VCaP (cell line): ENCODE measurements around the gene IGSF5.
"Not testable (repeated sequence)": the region's sequence is repeated elsewhere in the genome, so short reads cannot be mapped to it uniquely, and the experiment has no call there.

Experiments
- H3K27ac ChIP-seq: fragments of 450-650 bp; 2 replicates; pipeline ENCODE4 v1.5.1; 2017
- TF ChIP-seq, protein P1 (sequence below): fragments of 450-650 bp; conservative IDR thresholded peaks from 2 replicates; pipeline ENCODE4 v1.5.1; 2017; ENCODE audit warnings: mild to moderate bottlenecking, moderate library complexity

IGSF5 gene

DNA sequence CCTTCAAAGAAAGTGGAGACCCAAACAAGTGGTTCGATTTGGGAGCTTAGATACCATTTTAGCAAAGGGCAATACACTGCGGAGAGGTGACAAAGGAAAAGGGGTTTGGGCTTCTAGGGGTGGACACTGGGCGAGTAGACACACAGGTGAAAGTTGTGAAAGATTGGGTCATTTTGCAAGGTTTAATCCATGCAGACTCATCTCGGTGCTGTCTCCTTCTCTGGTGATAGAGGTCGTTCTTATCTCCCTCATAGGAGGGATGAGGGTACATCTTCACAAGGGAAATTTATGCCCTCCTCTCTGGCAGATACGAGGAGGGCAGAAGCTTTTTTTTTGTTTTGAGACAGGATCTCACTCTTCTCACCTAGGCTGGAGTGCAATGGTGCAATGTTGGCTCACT lies 6.4 kb upstream of the IGSF5 start:
- no peak overlapping the region for H3K27ac ChIP-seq
- TF ChIP-seq, protein P1, sequence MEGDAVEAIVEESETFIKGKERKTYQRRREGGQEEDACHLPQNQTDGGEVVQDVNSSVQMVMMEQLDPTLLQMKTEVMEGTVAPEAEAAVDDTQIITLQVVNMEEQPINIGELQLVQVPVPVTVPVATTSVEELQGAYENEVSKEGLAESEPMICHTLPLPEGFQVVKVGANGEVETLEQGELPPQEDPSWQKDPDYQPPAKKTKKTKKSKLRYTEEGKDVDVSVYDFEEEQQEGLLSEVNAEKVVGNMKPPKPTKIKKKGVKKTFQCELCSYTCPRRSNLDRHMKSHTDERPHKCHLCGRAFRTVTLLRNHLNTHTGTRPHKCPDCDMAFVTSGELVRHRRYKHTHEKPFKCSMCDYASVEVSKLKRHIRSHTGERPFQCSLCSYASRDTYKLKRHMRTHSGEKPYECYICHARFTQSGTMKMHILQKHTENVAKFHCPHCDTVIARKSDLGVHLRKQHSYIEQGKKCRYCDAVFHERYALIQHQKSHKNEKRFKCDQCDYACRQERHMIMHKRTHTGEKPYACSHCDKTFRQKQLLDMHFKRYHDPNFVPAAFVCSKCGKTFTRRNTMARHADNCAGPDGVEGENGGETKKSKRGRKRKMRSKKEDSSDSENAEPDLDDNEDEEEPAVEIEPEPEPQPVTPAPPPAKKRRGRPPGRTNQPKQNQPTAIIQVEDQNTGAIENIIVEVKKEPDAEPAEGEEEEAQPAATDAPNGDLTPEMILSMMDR = no peak

DNA sequence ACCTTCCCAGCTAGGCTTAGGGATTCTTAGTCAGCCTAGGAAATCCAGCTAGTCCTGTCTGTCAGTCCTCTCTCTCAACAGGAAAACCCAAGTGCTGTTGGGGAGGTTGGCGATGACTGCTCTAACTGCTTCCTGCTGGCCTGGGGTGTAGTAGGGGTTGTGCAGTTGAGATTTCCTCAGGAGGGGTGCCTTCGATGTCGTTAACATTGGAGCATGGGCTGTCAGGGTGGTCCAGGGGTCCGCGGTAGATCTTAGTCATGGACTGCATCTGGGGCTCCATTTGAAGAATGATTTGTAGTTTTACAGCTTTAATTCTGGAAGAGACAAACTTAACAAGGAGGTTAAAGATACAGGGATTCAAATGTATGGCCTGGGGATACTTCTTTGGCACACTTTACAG lies 5.5 kb upstream of the IGSF5 start:
- not testable (repeated sequence) for H3K27ac ChIP-seq

DNA sequence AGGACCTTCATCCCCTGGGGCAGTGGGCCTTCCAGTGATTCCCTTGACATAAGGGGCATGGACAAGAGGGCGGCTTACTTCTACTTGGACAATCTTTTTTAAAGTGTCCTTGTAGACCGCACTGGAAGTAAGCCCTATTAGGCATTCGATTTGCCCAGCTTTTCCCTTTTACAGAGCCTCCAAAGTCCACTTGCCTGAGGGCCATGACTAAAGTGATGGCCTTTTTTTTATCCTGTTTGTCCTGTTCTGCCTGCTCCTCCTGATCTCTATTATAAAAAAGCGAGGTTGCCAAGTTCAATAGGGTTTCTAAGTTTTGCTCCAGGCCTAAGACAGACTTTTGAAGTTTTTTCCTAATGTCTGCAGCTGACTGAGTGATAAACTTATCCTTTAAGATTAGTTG lies 2.4 kb upstream of the IGSF5 start:
- H3K27ac ChIP-seq = peak overlapping the region; percentile 66

DNA sequence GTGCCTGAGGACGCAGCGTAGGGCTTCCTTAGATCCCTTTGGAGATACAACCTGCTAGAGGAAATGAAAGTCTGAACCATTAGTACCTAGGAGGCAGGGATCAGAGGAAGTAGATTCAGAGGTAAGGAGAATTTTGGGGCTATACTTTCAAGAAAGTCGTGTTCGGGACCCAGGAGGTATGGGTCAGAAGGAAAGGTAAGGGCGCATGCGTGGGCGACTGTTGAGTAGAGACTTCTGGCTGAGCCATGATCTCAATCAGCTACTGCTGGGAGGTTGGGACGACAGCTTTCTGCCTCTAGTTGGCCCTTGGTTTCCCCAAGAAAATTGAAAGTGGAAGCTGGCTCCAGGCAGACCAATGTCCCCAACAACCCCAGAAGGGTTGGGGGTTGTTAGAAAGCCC lies 349 bp downstream of the IGSF5 start:
- H3K27ac ChIP-seq = not testable (repeated sequence)

DNA sequence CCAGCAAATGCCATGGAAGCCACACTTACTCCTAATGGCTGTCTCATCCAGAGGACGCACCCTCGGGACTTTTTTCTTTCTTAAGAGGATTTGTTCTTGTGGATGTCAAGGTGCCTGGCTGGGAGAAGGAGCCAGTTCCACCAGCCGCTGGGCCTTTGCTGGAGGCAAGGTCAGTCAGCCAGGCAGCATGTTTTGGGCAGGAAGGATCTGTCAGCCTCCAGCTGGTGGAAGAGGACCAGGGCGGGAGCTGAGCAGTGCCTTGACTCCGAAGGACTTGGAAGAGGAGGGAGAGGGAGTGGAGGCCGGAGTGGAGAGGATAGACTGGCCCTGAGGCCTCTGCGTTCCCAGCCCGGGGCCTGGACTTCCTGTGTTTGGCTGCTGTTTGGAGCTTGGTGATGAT lies 5.7 kb downstream of the IGSF5 start:
- TF ChIP-seq, protein P1 = no peak
- no peak overlapping the region for H3K27ac ChIP-seq

DNA sequence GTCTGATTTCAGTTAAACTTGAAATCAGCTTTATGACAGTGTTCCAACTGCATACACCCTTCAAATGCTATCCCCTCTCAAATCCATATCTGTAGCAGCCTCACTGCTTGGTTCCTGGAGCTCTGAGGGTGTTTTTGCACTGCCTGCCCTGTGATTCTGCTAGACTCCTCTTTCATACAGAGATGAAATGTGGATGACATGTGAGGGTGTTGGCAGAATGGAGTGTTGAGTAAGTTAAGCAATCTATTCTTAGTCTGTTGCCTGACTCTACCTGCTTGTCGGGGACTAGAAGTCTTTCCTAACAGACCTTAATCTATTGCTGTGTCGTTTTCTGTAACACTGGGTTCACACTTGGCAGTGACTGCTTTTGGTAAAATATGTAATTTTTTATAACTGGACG lies 9.8 kb downstream of the IGSF5 start:
- TF ChIP-seq, protein P1 = no peak
- H3K27ac ChIP-seq = no peak overlapping the region

DNA sequence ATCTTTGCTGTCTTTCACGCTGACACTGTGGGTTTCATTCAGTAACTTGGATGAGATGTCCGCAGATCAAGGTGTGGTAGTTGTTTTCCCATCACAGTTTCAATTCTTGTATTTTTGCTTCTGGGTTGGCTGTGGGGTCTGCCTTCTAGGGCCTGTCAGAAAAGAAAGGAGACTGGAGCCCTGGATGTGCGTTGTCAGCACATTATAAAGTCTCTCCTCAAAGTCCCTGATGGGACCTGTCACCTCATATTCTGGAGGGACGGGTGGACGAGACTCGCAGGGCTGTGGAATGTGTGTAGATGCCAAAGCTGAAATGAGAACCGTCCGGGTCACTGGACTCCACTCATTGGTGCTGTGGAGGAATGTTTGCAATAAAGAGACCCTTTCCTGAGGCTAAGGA lies 11.3 kb downstream of the IGSF5 start:
- TF ChIP-seq, protein P1 = no peak
- no peak overlapping the region for H3K27ac ChIP-seq

DNA sequence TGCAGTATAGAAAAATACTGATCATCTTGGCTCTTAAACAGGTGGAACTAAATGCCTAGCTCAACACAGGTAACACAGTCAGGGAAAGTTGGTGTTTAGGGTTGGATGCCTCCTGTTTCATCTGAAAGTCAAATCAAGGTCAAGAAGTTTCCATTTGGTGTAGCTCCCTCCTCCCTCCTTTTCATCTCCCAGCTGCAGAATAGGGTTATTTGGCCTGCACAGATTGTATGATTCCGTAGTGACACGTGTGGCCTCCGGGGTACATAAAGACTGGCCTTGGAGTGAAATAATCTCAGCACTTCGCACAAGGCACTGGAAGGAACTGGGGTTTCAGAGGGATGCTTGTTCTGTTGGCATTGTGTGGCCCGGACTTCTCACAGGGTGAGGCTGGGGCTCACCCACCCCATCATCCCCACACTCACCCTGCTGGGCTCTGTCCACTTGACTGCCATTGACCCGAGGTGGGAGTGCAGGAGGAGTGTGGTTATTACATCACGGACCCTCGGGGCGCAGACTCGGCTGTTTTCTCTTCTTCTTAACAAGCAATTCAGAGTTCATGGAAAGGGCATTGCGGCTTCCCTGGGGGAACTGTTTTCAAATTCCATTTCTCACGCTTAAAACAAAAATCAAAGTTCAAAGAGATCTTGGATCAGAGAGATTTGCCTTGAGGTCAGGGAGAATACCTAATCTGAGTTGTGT lies 18.4 kb downstream of the IGSF5 start:
- TF ChIP-seq, protein P1 = no peak
- no peak overlapping the region for H3K27ac ChIP-seq

DNA sequence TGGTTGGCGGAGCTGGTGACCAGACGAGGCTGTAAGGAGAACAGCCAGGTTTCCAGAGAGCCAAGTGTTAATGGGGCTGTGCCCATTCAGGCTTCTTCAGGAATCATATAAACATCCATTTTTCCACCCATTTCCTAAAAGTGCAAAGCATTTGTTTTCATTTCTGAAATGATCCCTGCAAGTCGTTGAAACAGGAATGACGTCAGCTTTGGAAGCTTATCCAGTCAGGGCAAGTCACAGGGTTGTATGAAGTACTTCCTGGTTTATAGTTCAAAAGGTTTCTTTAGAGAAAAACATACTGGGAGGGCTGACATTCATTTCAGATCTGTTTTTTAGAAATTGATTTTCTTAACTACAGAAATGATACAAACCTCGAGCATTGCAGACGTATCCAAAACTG lies 29.2 kb downstream of the IGSF5 start:
- no peak overlapping the region for H3K27ac ChIP-seq
- TF ChIP-seq, protein P1 = no peak
